ENCODE results near the gene PRM1.
"Not testable (repeated sequence)": the region's sequence is repeated elsewhere in the genome, so short reads cannot be mapped to it uniquely, and the experiment has no call there.

Gene PRM1

GRCh38 chr16:11314309-11314894 is 33.3 kb upstream of the PRM1 start:
- DNase-seq (ENCODE audit: low read depth) = no peak

- DNase-seq (ENCODE audit: low read depth) = no peak
These were observed 32.6 kb upstream of the PRM1 start for GRCh38 chr16:11313493-11314308.

GRCh38 chr16:11312718-11313492 is 31.8 kb upstream of the PRM1 start:
- peak; percentile 64 for DNase-seq (ENCODE audit: low read depth)

- no peak for DNase-seq (ENCODE audit: low read depth)
These were observed 29.9 kb upstream of the PRM1 start for GRCh38 chr16:11310997-11311561.

GRCh38 chr16:11310634-11310977 is 29.5 kb upstream of the PRM1 start:
- DNase-seq (ENCODE audit: low read depth) = no peak

- no peak for DNase-seq (ENCODE audit: low read depth)
These were observed 28.9 kb upstream of the PRM1 start for GRCh38 chr16:11309895-11310633.

- DNase-seq (ENCODE audit: low read depth) = no peak
These were observed 27.6 kb upstream of the PRM1 start for GRCh38 chr16:11308493-11309283.

GRCh38 chr16:11307639-11308492 is 26.7 kb upstream of the PRM1 start:
- DNase-seq (ENCODE audit: low read depth) = no peak

GRCh38 chr16:11306997-11307638 is 26.0 kb upstream of the PRM1 start:
- DNase-seq (ENCODE audit: low read depth) = peak; percentile 51

- no peak for DNase-seq (ENCODE audit: low read depth)
These were observed 25.3 kb upstream of the PRM1 start for GRCh38 chr16:11306381-11306780.

- peak; percentile 63 for DNase-seq (ENCODE audit: low read depth)
These were observed 22.4 kb upstream of the PRM1 start for GRCh38 chr16:11303405-11304138.

- no peak for DNase-seq (ENCODE audit: low read depth)
These were observed 21.8 kb upstream of the PRM1 start for GRCh38 chr16:11302977-11303376.

GRCh38 chr16:11301645-11302501 is 20.7 kb upstream of the PRM1 start:
- DNase-seq (ENCODE audit: low read depth) = no peak

GRCh38 chr16:11300560-11300892 is 19.4 kb upstream of the PRM1 start:
- DNase-seq (ENCODE audit: low read depth) = no peak

- DNase-seq (ENCODE audit: low read depth) = no peak
These were observed 18.9 kb upstream of the PRM1 start for GRCh38 chr16:11299865-11300559.

GRCh38 chr16:11298950-11299547 is 17.9 kb upstream of the PRM1 start:
- DNase-seq (ENCODE audit: low read depth) = not testable (repeated sequence)
